Lower leg skin (tissue), 4 donors: ENCODE results near the gene ANKRD52. TPM values are rescaled to one million over a fixed set of nuclear protein-coding genes. Genes with fewer than 3 reads are reported as not detected.

Source experiments
- DNase-seq, 2 donors: peaks; one replicate each; pipeline ENCODE4 v3.0.0-alpha.2; 2019; ENCODE audit warnings: low spot score in 2 of 2
- H3K4me3 ChIP-seq: fragments of 200-600 bp; sonication (generic); 2 replicates; pipeline ENCODE4 v1.5.1; 2017; ENCODE audit warnings: mild to moderate bottlenecking, low read depth; ENCODE audit not compliant: poor library complexity, severe bottlenecking
- POLR2A ChIP-seq, 2 donors: fragments of 450-650 bp; IDR thresholded peaks; one replicate each; pipeline ENCODE4 v1.6.1; 2016 to 2017; ENCODE audit warnings: antibody characterized with exemption in 2 of 2, mild to moderate bottlenecking in 1 of 2, moderate library complexity in 1 of 2
- WGBS, 2 donors: methylation state at CpG; one replicate each; pipeline ENCODE4 v1.1.5; 2018; 5-methylcytosine and 5-hydroxymethylcytosine counted together
- intact Hi-C: fragments of 100-400 bp; cut with DNase I; formaldehyde crosslinking; loops from one replicate; pipeline ENCODE4 v1.15.0; 2023; ENCODE audit warnings: low total_unique reads
- total RNA-seq, 4 donors: library from RNA; depleted of rRNA; stranded (reverse); fragments of >200 nt; gene quantifications; one replicate each; pipeline ENCODE4 v1.1.0, GENCODE V29; 2016
- TF ChIP-seq, protein P1 (sequence below), 3 donors: fragments of 450-650 bp; IDR thresholded peaks; one replicate each; pipeline ENCODE4 v1.5.1; 2016; ENCODE audit warnings: antibody characterized with exemption in 3 of 3, mild to moderate bottlenecking in 3 of 3, moderate library complexity in 2 of 3

The ANKRD52 gene
- total RNA-seq, 4 donors from 2014 or later = 15.6 to 22.3 (median 18.7) TPM

DNA sequence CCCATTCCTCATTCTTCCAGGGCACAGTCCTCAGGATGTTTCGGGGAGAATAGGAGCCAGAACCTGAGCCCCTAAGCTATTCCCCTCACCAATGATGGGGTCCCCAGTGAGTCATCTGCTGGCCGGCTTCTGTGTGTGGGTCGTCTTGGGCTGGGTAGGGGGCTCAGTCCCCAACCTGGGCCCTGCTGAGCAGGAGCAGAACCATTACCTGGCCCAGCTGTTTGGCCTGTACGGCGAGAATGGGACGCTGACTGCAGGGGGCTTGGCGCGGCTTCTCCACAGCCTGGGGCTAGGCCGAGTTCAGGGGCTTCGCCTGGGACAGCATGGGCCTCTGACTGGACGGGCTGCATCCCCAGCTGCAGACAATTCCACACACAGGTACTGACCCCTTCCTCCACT is 27.0 kb downstream of the ANKRD52 start:
- intact Hi-C loops = no loop called here
- H3K4me3 ChIP-seq = no peak overlapping the region
- no peak for DNase-seq
- TF ChIP-seq, protein P1, sequence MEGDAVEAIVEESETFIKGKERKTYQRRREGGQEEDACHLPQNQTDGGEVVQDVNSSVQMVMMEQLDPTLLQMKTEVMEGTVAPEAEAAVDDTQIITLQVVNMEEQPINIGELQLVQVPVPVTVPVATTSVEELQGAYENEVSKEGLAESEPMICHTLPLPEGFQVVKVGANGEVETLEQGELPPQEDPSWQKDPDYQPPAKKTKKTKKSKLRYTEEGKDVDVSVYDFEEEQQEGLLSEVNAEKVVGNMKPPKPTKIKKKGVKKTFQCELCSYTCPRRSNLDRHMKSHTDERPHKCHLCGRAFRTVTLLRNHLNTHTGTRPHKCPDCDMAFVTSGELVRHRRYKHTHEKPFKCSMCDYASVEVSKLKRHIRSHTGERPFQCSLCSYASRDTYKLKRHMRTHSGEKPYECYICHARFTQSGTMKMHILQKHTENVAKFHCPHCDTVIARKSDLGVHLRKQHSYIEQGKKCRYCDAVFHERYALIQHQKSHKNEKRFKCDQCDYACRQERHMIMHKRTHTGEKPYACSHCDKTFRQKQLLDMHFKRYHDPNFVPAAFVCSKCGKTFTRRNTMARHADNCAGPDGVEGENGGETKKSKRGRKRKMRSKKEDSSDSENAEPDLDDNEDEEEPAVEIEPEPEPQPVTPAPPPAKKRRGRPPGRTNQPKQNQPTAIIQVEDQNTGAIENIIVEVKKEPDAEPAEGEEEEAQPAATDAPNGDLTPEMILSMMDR (IDR thresholded peaks at IDR 0.05) = no peak
- TF ChIP-seq POLR2A (IDR thresholded peaks at IDR 0.05) = no peak
- whole genome bisulfite sequencing, 2 donors = 79 to 81% methylated on average over 9 to 11 of the region's 11 CpGs

DNA sequence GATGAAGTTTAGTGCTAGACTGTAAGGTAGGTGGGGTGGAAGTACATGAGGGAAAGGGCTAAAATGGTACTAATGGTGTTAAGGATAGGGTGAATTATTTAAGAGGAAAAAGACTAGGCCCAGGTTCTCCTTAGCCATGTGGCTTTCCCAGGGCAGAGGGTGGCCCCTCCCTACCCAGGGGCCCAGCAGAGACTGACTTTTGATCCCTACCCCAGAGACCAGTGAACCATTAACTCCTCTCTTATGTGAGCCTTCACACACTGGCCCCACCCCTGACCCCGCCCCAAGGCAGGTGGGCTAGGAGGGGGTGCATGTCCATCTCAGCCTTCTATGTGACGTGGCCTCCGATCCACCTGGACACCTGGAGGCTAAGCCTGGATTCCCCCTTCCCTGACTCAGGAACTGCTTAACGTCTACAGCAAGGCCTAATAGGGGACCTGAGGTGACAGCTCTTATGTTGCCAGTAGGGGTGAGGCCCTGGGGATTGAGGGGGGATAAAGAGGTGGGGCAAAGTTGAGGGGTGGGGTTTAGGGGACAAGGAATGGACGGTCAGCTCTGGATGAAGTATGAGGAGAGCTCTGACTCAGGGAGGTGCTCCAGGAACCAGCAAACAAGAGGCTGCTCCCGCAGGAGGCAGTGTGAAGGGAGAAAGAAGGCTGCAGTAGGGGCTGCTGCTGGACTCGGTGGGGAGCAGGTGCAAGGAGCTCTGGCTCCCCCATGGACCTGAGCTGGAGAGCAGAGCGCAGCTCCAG is 27.6 kb downstream of the ANKRD52 start:
- intact Hi-C loops = no loop called here
- DNase-seq = no peak
- no peak overlapping the region for H3K4me3 ChIP-seq
- no peak for TF ChIP-seq POLR2A (IDR thresholded peaks at IDR 0.05)
- TF ChIP-seq, protein P1 (IDR thresholded peaks at IDR 0.05) = no peak
- 76 to 77% methylated on average over 8 of the region's 8 CpGs for whole genome bisulfite sequencing, 2 donors

DNA sequence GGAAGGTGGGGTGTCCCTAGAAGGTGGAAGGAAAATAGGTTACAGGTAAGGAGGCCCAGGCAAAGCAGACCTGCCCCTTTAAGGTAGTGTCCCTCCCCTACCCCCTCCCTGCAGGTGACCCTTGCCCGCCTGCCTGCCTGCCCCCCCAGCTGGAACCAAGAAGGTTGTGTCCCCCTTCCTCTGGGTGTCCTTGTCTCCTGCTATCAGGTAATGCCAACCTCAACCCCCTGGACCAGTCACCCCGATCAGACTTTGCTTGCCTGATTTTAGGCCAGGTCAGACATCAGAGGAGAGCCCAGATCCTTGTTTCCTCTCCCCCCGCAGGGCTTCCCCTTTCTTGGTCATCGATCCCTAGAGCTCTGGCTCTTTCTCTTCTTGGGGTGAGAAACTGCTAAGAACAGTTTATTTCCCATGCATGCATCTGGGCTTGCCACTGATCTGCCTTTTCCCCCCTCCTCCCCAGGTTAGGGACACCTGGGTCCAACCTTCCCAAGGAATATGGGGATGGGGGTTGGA is 28.2 kb downstream of the ANKRD52 start, which contains the start of gene SLC39A5:
SLC39A5 (plus strand) TSS at position 136 of the 516 bp plus-strand sequence. CDS start 1,224 bp downstream, outside the sequence.
- no peak for DNase-seq
- intact Hi-C loops = no loop called here
- 73 to 84% methylated on average over 4 of the region's 4 CpGs for WGBS, 2 donors
- H3K4me3 ChIP-seq = no peak within 1 kb of the TSS
- no peak for TF ChIP-seq POLR2A (IDR thresholded peaks at IDR 0.05)
- TF ChIP-seq, protein P1 (IDR thresholded peaks at IDR 0.05) = no peak

DNA sequence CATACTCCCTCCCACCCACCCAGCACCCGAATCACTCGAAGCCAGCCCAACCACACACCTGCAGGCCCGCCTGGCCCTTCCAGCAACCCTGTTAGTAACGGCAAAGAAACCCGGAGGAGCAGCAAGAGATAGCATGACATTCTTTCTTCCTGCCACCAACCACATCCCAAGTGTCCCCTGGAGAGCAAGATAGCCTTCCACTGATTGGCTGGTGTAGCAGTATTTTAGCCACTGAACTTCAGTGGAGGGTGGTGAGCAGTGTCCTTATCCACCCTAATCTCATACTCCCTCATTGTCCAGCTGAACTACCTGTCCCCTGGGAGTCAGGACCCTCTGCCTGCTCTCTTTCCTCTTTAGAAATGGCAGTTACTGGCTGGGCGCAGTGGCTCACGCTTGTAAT is 29.1 kb downstream of the ANKRD52 start:
- no peak overlapping the region for H3K4me3 ChIP-seq
- DNase-seq = no peak
- no peak for TF ChIP-seq POLR2A (IDR thresholded peaks at IDR 0.05)
- TF ChIP-seq, protein P1 (IDR thresholded peaks at IDR 0.05) = no peak
- intact Hi-C loops = no loop called here
- 93 to 96% methylated on average over 7 of the region's 7 CpGs for WGBS, 2 donors

DNA sequence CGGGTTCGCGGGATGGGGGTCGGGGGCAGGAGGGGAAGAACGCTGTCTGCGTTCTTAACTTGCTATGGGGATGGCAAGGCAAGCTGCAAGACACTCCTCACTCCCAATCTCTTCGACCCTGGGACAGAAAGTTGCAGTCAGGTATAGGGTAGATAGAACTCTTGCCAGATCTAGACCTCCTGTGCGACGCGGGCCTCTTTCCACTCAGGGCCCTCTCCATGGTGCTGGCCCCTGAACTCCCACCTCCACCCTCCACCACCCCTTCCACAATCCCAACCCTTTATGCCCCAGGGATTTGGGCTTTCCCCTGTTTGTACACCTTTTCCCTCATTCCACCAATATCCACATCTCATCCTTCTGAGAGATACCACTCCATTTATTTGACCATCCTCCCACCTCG is 33.2 kb downstream of the ANKRD52 start:
- TF ChIP-seq POLR2A (IDR thresholded peaks at IDR 0.05) = no peak
- TF ChIP-seq, protein P1 (IDR thresholded peaks at IDR 0.05) = no peak
- H3K4me3 ChIP-seq = peak overlapping the region; percentile 35
- intact Hi-C loops = no loop called here
- 57 to 76% methylated on average over 11 of the region's 11 CpGs for WGBS, 2 donors
- no peak for DNase-seq
